Measurements from ENCODE around the gene MED13L. TPM values are rescaled to one million over a fixed set of nuclear protein-coding genes. Genes with fewer than 3 reads are reported as not detected.

MED13L gene
- total and polyA plus RNA-seq, 3 donors from 2014 or later: 56.4 to 173 (median 133) TPM

- Histone ChIP-seq H3K4me1 (peaks cover 9% of the 10 kb centered on the region), H3K9me3 (no peaks in the 10 kb centered on the region), H3K27ac (no peak overlapping the region), H3K36me3 (ENCODE audit: low read depth, missing control alignments) (no peaks in the 10 kb centered on the region), H3K4me3 (no peak overlapping the region), H3K27me3 (no peaks in the 10 kb centered on the region)
- intact Hi-C loops (cut with DNase I; ENCODE audit: low total_unique reads): no loop called here
- no peak for TF ChIP-seq CTCF (IDR thresholded peaks at IDR 0.05)
- TF ChIP-seq POLR2A (IDR thresholded peaks at IDR 0.05): no peak
- WGBS, 2 donors: 82 to 84% methylated on average over 3 of the region's 3 CpGs
- DNase-seq: no peak
Measured at GRCh38 chr12:116188581-116188980, 88.9 kb downstream of the MED13L start.

GRCh38 chr12:116187151-116187511, 90.4 kb downstream of the MED13L start:
- Histone ChIP-seq H3K4me1 (peaks cover 9% of the 10 kb centered on the region), H3K27ac (no peak overlapping the region), H3K4me3 (no peak overlapping the region), H3K9me3 (no peaks in the 10 kb centered on the region), H3K36me3 (ENCODE audit: low read depth, missing control alignments) (no peaks in the 10 kb centered on the region), H3K27me3 (no peaks in the 10 kb centered on the region)
- no peak for TF ChIP-seq CTCF (IDR thresholded peaks at IDR 0.05)
- no peak for TF ChIP-seq POLR2A (IDR thresholded peaks at IDR 0.05)
- no peak for DNase-seq
- WGBS, 2 donors: 64 to 71% methylated on average over 1 of the region's 1 CpG
- intact Hi-C loops (cut with DNase I; ENCODE audit: low total_unique reads): no loop called here

- DNase-seq: no peak
- no peaks in the 10 kb centered on the region for H3K27me3 ChIP-seq
- no peak overlapping the region for H3K27ac ChIP-seq
- no peaks in the 10 kb centered on the region for H3K36me3 ChIP-seq (ENCODE audit: low read depth, missing control alignments)
- no peaks in the 10 kb centered on the region for H3K9me3 ChIP-seq
- H3K4me3 ChIP-seq: no peak overlapping the region
- intact Hi-C loops (cut with DNase I; ENCODE audit: low total_unique reads): no loop called here
- no peak for TF ChIP-seq CTCF (IDR thresholded peaks at IDR 0.05)
- no peak for TF ChIP-seq POLR2A (IDR thresholded peaks at IDR 0.05)
- peaks cover 9% of the 10 kb centered on the region for H3K4me1 ChIP-seq
- 59 to 62% methylated on average over 3 of the region's 3 CpGs for WGBS, 2 donors
Measured at GRCh38 chr12:116186482-116187150, 90.9 kb downstream of the MED13L start.

- intact Hi-C loops (cut with DNase I; ENCODE audit: low total_unique reads): no loop called here
- 92 to 97% methylated on average over 2 of the region's 2 CpGs for WGBS, 2 donors
Measured at GRCh38 chr12:116184763-116185162, 92.7 kb downstream of the MED13L start.

More at GRCh38 chr12:116184763-116185162, 92.7 kb downstream of the MED13L start:
- Histone ChIP-seq H3K4me3 (no peak overlapping the region), H3K27me3 (no peaks in the 10 kb centered on the region), H3K9me3 (no peaks in the 10 kb centered on the region), H3K27ac (no peak overlapping the region), H3K36me3 (ENCODE audit: low read depth, missing control alignments) (no peaks in the 10 kb centered on the region), H3K4me1 (peaks cover 9% of the 10 kb centered on the region)
- no peak for DNase-seq
- no peak for TF ChIP-seq POLR2A (IDR thresholded peaks at IDR 0.05)
- no peak for TF ChIP-seq CTCF (IDR thresholded peaks at IDR 0.05)

Data from testis (tissue), 3 donors.